Measurements from ENCODE around the gene IFT27.

The IFT27 gene

GRCh38 chr22:36713436-36713835, 62.5 kb downstream of the IFT27 start:
- no peak for DNase-seq
